HS-5 (cell line): ENCODE measurements around the gene FHOD1.

ENCODE experiments used
- DNase-seq: peaks from one replicate; pipeline ENCODE4 v3.0.0-alpha.2; 2012; ENCODE audit warnings: low read depth

The FHOD1 gene

DNA sequence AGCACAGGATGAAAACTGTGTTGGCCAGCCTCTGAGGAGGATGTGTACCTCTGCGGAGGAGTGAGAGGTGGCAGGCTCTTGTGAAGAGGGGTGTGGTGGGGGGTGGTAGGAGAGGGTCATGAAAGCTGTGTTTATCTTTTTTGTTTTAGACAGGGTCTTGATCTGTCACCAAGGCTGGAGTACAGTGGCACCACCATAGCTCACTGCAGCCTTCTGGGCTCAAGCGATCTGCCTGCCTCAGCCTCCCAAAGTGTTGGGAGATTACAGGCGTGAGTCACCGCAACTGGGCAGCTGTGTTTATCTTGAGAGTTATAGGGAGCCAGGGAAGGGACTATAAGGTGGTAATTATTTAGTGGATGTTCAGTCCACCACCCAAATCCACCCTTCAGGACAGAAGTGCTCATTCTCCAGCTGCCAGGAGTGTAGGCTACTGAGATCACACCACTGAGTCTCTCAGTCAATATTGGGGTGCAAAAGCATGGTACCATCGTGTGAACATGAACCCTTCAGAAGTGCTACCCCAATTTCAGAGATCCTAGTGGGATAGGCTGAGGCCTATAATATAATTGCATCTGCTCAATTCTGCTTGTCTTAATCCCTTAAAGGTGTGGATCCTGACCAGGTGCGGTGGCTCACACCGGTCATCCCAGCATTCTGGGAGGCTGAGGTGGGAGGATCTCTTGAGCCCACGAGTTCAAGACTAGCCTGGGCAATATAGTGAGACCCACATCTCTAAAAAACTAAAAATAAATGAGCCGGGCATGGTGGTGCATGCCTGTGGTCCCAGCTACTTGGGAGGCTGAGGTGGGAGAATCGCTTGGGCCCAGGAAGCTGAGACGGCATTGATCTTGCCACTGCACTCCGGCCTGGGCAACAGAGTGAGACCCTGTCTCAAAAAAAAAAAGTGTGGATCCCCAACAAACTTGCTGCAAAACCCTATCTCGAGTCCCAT lies 56.6 kb downstream of the FHOD1 start:
- no peak for DNase-seq

DNA sequence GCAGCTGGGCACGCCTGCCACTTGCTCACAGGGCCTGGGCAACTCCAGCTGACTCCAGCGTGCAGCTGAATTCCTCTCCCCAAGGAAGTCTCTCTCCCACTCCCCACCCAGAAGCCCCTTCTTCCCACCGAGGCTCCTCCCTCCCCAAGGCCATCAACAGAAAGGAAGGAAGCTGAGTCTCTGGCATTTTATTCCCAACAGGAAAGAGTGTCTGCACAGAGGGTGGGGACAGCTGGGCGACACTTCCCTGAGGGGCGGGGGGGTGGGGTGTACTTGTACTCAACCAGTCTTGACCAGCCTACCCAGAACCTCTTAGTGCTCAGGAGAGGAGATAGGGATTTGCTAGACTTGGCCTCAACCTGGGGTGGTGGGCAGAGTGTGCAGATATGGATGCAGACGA lies 57.2 kb downstream of the FHOD1 start, which contains the start of gene EXOC3L1:
Gene EXOC3L1 (minus strand): TSS at position 96 of the 400 bp plus-strand sequence. CDS start 460 bp downstream, outside the sequence.
- no peak for DNase-seq

DNA sequence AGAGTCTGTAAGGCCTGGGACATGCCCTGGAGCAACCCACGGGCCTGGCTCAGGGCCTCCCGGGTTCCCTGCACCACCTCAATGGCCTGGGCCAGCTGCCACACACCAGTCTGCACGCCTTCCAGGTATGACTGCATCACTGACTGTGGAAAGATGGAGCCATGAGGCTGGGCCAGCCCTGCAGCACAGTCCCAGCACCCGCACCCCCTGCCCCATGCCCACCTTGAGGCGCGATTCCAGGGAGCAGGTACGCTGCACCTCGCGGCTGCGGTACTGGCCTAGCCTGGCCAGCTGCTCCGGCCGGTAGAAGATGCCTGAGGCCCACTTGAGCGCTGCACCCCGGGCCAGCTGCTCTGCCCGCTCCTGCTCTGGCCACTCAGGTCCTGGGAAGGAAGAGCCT lies 58.5 kb downstream of the FHOD1 start:
- no peak for DNase-seq

DNA sequence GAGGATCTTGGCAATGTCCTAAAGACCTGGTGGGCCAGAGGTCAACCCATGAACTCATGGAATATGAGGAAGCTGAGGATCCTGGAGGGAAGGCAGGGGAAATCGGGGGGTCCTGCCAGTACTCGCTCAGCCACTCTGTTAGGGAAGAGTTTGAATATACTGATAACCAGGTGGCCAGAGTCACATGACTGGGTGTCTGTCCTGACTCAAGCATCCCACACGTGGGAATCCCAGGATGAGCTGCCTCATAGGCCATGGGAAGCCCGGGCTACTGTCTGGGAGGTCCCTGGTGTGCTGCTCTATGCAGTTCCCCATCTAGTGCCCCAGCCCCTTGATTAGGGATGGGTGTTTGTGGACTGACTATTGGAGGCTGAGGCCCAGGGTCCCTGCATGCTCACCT lies 59.0 kb downstream of the FHOD1 start:
- DNase-seq = no peak

DNA sequence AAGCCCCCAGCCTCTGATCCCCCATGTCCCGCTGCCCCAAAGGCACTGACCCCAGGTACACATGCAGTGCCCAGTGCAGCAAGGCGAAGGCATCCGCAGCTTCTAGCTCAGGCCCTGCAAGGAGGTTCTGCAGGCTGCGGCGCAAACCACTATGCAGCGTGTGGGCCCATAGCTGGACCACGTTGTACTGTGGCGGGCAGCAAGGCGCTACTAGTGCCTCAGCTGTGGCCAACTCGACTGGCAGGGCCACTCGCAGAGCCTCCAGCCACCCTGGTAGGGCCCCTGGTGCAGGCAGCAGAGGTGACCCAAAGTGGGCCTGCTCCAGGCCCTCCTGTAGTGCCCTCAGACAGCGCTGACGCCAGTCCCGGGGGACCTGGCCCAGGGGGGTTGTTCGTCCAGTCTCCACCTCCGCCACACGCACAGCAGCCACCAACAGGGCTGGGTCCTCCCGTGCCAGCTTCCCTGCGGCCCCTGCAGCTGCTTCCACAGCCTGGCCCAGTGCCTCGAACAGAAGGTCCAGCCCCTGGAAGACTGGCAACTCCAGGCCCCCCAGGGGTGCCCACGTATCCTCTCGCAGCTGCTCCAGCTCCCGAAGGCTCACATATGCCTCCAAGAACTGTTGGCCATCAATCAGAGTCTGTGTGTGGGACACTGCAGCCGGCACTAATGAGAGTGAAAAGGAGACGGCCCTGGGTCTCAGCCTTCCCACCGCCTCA lies 59.9 kb downstream of the FHOD1 start:
- no peak for DNase-seq

DNA sequence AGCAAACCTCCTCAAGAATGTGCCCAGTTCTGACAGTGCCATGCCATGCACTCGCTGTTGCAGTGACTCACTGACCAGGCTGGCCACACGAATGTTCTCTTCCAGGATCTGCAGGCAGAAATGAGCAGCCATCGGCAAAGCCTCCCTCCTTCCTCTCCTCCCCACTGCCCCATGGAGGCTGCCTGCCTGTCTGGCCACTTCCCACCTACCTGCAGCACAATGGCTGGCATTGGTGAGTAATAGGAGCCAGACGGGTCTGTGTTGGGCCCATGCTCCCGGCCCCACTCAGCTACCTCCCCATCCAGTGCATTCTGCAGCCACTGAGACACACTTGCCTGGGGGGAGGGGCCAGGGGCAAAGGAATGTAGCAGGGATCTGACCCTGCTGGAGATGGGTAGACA lies 60.7 kb downstream of the FHOD1 start:
- DNase-seq = no peak

DNA sequence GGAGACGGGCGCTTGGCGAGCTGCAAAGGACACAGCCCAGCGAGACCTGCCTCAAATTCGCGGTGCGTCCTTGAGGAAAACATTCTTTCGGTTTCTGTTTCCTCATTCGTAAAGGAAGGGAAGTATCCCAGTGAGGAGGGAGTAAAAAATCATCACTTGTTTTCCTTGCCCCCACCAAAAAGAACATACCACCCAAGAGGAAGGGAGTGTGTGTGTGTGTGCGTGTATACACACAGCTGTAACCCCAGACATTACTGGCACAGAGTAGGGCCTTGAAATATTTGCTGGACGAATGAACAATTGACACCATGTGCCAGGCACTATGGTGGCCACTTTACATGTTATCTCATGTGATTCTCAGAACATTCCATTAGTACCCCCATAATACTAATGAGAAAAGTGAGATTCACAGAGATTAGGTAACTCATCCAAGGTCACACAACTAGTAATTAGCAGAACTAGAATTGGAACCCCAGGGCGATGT lies 61.6 kb downstream of the FHOD1 start:
- no peak for DNase-seq

DNA sequence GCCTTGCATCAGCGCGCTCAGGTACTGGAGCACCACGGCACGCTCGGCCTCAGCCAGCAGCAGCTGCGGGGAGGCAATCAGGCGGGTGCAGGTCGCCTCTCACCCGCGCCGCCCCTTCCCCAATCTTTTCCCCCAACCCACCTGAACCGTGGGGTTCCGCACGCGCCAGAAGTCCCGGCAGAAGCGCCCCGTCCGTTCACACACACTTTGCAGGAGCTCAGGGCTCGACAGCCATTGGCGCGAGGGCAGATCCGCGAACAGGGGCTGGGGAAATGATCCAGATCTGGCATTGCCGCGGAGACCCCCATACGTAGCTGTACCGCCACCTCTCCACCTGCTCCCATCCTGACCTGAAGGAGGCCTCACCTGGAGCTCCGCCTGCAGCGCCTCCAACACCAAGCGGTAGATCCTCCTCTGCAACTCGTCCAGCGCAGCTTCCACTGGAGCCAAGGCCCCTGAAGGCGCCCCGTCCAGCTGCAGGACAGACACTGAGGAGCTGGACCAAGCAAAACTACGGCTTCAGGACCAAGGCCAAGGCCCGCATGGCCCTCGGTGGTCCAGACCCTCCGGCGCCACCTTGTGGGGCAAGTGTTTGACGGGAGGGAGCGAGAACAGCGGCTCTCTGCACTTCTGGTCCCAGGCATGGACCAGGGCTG lies 62.2 kb downstream of the FHOD1 start:
- DNase-seq = peak; percentile 55

DNA sequence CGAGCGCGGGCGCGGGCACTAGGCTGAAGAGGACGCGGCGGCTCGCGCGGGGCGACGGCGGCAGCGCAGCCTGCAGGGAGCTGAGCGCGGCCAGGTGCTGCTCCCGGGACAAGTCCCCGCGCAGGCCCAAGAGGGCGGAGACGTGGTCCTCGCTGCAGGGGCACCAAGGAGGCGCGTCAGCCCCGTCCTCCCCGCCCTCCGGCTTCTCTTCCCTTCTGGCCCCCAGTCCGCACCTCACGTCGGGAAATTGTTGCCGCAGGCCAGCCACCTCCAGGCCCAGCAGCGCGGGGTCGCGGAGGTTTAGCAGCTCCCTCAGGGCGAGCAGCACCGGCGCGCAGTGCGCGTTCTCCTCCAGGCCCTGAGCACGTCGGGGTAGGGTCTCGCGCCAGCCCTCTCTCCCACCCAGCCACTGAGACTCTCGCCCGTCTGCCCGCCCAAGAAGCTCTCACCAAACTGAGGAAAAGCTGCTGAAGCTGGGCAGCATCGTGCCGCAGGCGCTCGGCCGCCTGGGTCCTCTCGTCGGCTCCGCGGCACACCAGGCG lies 62.8 kb downstream of the FHOD1 start:
- DNase-seq = no peak

DNA sequence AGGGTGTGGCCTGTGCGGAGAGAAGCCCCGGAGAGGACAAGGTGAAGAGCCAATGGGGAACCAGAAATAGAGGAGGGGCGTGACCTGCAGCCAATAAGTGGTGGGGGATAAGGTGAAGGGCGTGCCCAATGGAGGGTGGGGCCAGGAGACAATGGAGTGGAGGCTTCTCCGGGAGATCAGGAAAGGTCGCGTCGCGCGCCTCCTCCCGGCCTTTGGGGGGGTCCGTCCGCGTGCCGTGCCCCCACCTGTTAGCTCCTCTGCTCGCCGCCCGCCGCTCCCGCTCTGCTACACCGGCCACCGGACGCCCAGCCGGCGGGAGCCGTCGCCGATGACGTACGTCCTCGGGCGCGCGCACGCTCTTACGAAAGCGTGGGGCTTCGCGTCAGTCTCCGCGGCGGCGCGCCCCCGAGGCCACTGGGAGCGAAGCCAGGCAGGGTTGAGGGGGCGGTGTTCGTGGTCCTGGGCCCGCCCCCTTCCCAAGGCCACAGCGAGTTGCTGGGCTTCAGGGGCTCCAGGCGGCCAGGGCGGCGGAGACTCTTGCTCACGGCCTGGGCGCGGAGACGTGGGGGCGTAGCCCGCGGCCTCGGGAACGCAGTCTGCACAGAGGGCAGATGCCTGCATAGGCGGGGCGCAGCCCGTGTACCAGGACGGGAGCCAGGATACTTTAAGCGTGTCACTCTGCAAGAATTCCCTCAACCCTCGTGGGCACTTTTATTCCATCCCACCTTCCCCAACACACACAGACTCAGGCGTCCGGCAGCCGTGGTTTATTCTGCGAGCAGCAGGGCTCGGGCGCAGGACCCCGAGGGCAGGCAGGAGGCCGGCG lies 63.4 kb downstream of the FHOD1 start, which contains the start of gene MATCAP1:
Gene MATCAP1 (minus strand): TSS at position 337 of the 826 bp plus-strand sequence. CDS start 3,353 bp downstream, outside the sequence.
- DNase-seq = peak; percentile 95

DNA sequence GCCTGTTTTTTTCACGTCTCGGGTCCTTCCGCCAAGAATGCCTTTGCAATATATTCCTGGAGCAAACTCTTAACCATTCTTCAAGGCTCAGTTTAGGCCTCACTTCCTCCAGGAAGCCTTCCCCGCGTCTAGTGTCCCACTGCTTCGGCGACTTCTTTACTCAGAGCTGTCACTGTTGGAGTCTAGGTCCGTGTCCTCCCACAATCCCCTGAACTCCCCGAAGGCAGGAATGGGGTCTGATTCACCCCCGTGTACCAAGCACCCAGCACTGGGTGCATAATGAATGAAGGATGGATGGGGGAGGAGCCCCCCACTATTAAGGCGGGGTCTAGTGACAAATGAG lies 64.0 kb downstream of the FHOD1 start:
- DNase-seq = no peak

DNA sequence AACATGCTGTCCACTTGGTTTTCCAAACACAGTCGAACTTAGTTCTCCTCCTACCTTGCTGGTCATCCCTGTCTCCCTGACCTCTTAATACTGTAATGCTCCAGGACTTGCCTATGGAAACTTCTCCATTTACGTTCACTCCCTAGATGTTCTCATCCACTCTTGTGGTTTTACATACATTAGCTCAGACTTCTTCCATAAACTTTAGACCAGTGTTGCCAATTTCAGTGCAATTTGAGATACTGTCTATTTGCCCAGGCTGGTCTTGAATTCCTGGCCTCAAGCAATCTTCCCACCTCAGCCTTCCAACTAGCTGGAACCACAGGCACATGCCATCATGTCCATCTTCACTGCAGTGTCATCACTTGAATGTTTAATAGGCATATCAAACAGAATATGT lies 65.0 kb downstream of the FHOD1 start:
- DNase-seq = no peak

DNA sequence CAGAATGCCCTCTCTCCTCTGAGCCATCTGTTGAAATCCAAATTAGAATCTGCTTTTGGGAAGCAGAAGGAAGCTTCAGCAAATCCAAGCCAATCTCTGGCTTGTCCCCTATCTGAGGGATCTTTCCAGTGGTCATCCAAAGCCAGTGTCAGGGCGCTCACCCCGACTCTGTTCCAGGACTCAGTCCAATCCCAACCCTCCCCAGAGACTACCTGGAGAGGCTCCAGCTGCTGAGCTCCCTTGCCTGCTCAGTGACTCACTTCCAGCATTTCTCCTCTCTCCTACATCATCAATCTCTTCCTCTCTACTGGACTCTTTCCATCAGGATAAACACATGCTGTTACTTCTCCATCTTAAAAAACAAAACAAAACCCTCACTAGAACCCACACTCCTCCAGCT lies 65.9 kb downstream of the FHOD1 start:
- peak; percentile 58 for DNase-seq

DNA sequence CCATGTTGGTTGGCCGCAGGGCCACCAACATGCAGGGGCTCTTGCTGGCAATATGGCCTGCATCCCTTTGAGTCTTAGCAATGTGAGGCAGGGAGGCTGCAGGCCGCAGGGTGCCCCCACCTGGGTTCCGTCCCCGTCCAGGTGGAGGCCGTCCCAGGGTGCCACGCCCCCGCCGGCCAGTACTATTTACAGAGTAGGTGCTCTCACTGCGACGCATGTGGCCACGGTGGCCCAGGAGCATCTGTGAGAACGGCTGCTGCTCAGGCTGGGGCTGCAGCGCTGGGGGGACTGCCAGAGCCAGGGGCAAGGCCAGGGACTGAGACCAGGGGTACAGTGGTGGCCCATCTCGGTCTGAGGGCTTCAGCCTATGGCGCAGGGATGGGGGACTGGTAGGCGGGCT lies 67.1 kb downstream of the FHOD1 start:
- no peak for DNase-seq

DNA sequence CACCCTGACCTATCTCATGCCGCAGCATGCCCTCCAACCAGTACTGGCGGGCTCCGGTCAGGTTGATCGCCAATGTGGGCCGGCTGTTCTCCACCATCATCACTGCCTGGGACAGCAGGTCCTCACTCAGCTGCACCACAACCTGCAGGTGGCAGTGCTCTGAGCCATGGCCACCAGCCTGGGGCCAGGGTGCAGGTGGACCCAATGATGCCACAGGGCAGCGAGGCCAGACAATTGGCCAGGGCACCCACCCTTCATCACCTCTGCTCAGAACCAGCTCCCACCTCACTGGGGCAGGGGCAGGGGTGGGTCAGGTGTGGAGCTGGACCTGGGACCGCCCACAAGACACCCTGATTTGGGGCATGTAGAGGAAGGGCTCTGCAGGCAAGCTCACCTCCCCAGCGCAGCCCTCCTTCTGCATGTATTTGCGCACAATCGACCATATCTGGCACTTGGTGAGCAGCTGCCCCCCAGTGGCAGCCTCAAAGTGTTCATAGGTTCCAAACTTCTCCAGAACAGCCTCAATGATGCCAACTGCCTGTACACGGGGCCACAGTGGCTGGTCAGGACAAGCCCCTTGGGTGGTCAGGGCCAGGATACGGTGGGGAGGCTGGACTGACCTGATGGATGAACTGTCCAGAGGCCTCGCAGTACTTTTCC lies 67.7 kb downstream of the FHOD1 start:
- no peak for DNase-seq
